GM12801 (cell line): ENCODE measurements around the gene CALML6.

Experiments
- CTCF ChIP-seq: IDR thresholded peaks from one replicate; pipeline ENCODE4 v1.5.1; 2011; ENCODE audit warnings: control low read depth; ENCODE audit not compliant: insufficient read length; ENCODE audit errors: extremely low read depth

The CALML6 gene

DNA sequence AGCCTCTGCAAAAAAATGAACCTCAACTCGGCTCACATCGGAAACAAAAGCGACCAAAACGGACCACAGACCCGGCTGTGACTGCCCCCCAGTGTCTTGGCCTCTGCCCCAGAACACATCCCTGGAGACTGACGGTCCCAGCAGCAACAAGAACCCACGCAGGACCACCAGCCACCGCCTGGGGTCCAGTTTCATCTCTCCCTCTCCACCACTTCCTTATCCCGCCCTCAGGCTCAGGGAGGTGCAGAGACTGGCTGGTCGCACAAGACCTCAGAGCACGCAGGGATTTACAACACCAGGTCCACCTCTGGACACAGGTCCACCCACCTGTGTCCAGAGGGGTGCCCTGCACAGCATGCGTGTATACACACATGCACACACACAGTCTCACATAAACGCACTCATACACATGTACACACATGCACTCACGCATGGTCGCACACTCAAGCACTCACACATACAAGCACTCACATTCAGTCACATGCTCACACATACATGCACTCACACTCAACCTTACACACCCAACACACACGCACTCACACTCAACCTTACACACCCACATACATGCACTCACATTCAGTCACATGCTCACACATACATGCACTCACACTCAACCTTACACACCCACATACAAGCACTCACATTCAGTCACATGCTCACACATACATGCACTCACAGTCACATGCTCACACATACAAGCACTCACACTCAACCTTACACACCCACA lies 22.7 kb downstream of the CALML6 start:
- no peak for TF ChIP-seq CTCF

DNA sequence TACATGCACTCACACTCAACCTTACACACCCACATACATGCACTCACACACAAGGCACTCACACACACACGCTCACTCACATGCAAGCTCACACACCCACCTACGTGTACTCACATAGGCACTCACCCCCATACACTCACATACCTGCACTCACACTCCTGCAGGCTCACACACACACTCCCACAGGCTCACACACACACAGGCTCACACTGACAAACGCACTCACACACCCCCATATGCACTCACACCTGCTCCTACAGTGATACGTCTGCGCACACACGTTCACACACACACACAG lies 23.2 kb downstream of the CALML6 start:
- TF ChIP-seq CTCF: no peak

DNA sequence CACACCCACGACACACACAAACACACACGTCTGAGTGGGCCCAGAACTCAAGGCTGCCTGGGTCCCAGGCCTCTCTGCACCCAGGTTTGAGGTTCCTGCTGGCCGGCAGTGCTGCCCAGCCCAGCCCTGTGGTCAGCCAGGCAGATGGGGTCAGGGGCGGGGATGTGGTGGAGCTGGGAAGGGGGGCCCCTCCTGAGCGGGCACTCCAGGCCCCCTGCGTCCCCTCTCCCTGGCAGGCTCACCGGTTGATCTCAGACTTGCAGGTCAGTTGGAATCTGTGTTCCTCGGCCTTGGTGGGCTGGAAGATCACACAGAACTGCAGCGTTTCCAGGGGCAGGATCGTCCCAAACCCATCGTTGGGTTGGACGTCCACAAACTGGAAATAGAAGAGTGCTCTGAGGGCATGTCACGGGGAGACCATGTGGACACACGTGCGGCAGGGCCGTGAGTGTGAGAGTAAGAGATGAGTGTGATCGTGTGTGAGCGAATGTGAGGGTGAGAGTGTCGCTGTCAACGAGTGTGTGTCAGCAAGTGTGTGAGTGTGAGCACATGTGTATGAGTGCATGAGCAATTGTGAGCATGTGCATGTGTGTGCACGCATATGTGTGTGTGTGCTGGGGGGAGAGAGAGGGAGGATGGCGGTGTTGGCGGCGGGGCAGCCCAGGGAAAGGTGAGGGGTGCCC lies 23.7 kb downstream of the CALML6 start:
- TF ChIP-seq CTCF: no peak

DNA sequence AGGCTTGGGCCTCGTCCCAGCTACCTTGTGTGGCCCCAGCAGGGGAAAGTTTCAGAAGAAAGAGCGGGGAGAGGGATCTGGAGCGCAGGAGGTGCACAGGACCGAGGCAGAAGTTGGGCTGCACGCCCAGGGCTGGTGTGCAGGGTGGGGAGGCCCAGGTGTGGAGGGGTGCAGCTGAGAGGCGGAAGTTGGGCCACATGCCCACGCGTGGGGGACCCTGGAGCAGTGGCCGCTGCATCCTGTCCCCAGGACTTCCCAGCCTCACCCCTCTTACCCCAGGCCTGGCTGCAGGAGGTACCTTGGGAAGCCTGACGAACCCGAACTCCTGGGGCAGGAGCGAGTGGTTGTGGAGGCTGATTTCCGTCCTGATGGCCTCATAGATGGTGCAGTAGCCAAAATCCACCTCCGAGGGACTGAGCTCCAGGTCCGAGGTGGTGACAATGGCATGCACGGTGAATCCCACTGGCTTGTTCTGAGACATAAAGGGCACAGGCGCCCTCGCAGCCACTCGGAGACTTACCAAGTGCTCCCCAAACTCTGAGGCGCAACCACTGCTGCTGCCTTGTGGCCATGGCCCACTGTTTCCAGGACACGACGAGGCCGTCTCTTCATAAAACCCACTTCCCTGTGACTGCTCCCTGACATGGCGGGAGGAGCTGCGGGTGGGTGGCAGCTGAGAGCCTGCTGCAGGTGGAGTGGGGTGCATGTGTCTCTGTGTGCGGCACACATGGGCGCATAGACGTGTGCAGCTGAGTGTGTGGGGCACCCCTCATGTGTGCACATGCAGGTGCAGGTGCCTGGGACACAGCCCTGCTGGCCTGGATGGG lies 24.4 kb downstream of the CALML6 start:
- TF ChIP-seq CTCF: no peak

DNA sequence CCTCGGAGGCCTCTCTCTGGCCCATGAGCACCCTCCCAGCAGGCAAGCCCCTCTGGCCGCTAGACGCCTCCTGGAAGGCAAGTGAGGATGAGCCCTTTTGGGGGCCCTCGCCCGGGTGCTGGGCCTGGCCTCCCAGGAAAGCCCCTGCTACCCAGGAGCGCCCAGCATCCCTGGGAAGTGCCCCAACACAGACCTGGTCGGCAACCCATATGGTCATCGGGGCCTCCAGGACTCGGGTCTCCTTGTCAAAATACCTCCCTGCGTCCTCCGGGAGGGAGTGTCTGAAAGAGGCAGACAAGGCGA lies 25.0 kb downstream of the CALML6 start:
- no peak for TF ChIP-seq CTCF

DNA sequence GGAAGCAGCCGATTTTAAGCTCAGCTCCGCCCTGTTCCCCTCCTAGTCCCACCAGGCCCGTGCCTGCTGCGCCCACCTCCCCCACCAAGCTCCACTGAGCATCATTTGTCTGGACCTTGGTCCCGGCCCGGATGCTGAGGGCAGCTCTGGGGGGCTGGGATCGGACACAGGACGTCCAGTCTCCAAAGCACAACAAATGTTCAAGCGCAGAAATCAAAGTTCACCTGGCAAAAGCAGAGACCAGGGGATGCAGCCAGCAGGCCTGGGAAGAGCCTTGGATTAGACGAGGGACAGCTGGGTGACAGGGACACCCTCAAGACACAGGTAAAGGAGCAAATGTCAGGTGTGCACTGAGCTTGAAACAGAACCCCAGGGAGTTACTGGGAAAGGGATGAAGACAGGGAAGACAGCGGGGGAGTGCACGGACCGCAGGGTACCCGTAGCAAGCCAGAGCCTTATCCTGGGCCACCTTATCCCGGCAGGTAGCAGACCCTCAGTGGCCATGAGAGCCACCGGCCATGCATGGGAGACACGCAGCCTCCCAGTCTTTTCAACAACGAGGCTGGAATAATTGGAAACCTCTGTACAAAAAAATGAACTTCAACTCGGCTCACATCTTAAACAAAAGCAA lies 26.3 kb downstream of the CALML6 start:
- no peak for TF ChIP-seq CTCF

- no peak for TF ChIP-seq CTCF
Measured at GRCh38 chr1:1941868-1942752, 27.1 kb downstream of the CALML6 start.
